SK-N-MC (cell line): ENCODE measurements around the gene EFR3B.

Experiments used
- EZH2 ChIP-seq: fragments of 200-600 bp; sonication (generic); IDR thresholded peaks from one replicate; pipeline ENCODE4 v1.6.1; 2017; ENCODE audit warnings: antibody characterized with exemption
- POLR2AphosphoS5 ChIP-seq: IDR thresholded peaks from 2 replicates; pipeline ENCODE4 v1.6.1; 2012; ENCODE audit warnings: mild to moderate bottlenecking, low read depth, low read length, borderline replicate concordance

DNA sequence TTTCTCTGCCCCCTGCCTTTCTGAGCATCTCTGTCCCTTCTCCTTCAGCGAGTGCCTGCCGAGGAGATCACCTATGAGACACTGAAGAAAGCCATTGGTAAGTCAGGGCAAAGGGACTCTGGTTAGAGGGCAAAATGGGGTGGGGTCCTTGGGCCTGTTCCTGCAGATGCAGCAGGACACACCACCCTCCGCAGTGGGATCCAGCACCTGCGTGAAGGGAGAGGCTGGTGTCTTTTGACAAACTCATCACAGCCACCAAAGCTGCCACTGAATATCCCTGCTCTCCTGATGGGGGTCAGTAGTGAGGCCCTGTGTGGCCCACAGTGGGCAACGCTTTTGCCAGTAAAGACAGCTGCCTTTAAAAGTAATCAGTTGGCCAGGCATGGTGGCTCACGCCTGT, 107.8 kb downstream of the EFR3B start:
- TF ChIP-seq EZH2 (no peak), POLR2AphosphoS5 (no peak)
